GM12873 (cell line): Measurements from ENCODE around the gene ELL.

Experiments
- TF ChIP-seq, protein P1 (sequence below): IDR thresholded peaks from 2 replicates; pipeline ENCODE4 v1.5.1; 2012; ENCODE audit warnings: low read depth, mild to moderate bottlenecking, moderate library complexity, low read length, control low read depth; ENCODE audit not compliant: insufficient read depth; ENCODE audit errors: missing control alignments

ELL gene

DNA sequence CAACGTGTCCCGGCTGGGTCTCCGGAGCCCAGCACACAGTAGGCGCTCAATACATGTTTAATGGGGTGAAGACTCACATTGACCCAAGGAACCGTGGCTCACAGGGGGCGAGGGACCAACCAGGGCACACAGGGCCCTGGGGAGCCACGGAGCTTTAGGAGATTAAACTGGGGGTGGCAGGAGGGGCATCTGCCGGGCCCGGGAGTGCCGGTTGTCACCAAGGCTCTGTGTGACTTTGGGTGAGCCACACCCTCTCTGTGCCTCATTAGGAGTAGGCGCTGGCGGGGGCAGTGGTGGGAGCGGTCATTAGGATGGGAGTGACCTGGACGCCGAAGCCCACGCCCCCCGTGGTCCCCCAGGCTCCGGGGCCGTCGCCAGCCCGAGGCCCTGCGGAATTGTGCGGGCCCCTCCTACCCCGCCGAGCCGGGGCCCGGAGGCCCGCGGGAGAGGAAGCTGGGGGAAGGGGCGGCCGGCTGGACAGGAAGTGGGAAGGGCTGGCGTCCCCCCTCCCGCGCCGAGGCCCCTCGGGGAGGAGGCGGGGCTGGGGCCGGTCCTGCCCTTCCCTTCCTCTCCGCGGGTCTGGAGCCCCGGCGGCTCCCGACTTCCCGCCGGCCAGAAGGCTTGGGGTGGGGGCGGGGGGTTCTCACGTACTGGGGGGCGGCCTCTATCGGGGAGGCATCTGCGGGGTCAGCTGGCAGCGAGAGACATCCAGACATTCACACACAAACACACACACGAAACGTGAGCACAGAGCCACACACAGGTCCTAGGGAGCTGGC is 104.4 kb downstream of the ELL start:
- TF ChIP-seq, protein P1, sequence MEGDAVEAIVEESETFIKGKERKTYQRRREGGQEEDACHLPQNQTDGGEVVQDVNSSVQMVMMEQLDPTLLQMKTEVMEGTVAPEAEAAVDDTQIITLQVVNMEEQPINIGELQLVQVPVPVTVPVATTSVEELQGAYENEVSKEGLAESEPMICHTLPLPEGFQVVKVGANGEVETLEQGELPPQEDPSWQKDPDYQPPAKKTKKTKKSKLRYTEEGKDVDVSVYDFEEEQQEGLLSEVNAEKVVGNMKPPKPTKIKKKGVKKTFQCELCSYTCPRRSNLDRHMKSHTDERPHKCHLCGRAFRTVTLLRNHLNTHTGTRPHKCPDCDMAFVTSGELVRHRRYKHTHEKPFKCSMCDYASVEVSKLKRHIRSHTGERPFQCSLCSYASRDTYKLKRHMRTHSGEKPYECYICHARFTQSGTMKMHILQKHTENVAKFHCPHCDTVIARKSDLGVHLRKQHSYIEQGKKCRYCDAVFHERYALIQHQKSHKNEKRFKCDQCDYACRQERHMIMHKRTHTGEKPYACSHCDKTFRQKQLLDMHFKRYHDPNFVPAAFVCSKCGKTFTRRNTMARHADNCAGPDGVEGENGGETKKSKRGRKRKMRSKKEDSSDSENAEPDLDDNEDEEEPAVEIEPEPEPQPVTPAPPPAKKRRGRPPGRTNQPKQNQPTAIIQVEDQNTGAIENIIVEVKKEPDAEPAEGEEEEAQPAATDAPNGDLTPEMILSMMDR: no peak

DNA sequence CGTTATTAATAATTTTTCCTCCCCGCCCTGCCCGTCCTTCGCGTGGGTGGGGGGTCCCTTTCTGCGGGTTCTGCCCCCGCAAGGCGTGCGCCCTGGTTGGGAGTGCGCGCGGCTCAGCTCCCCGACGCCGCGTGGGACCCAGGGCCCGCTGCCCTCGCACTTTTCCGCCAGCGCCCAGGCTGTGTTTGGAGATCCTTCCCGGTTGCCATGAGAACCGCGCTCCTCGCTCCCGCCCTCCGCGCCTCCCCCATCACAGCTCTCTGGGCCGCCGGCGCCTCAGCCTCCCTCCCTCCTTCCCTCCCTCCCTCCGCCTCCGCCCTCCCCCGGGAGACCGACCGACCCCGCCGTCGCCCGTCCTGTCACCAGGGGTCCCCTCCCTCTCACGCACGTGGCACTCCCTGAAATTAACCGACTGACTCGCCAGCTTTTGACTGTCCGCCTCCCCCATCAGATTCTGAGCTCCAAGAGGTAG is 105.1 kb downstream of the ELL start:
- TF ChIP-seq, protein P1: no peak

DNA sequence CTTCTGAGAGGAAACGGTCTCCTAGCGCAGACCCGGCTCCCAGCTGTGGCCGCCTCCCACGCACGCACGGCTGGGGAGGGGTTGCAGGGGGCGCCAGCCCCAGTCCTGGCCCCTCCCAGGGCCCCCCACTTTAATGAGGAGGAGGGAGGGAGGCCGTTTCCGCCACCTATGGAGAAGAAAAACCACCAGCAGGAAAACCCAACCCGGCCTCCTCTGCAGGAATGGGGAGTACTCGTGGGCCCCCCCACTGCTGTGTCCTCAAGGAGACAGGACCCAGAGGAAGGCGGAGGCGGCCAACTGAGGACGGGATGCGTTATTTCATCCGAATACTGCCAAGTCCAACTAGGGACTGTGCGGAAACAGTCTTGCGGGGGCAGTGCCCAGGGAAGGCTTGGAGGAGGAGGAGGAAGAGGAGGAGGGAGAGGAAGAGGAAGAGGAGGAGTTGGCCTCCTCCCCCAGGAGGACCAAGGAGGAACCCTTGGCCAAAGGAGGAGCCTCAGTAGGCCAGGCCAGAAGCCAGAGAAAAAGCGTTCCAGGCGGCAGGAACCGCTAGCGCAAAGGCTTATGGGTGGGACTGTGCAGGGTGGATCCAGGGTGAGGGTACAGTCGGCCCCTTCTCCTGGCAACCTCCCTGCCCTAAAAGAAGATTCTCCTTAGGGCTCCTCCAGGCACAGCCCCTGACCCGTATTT is 106.5 kb downstream of the ELL start:
- TF ChIP-seq, protein P1: no peak

DNA sequence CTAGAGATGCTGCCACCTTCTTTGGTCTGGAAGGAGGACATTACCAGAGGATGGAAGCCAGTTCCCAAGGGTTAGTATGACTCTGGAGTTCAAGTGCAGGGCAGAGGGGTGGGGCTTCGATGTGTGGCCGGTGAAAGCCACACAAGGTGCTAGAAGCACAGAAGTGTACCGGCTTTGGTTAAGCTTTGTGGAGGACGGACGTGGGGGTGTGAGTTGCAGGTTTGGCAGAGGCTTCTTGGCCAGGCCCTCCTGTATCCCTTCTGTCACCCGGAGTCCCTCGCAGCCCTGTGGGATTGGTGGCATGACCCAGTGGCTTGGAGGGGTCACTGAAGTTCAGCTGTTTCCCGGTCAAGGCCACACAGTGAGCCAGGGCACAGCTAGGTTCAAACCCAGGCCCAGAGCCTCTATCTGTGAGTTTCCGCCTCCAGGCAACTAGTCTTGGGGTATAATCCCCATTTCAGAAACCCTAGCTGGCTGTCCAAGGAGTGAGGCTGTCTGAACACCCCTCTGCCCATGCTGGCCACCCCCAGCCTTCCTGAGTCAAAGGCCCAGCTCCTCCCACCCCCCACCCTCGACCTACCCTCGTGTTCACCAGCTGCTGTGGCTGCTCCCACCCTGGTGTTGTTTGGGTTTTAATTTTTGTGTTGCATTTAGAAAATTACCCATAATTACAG is 107.2 kb downstream of the ELL start:
- TF ChIP-seq, protein P1: no peak

DNA sequence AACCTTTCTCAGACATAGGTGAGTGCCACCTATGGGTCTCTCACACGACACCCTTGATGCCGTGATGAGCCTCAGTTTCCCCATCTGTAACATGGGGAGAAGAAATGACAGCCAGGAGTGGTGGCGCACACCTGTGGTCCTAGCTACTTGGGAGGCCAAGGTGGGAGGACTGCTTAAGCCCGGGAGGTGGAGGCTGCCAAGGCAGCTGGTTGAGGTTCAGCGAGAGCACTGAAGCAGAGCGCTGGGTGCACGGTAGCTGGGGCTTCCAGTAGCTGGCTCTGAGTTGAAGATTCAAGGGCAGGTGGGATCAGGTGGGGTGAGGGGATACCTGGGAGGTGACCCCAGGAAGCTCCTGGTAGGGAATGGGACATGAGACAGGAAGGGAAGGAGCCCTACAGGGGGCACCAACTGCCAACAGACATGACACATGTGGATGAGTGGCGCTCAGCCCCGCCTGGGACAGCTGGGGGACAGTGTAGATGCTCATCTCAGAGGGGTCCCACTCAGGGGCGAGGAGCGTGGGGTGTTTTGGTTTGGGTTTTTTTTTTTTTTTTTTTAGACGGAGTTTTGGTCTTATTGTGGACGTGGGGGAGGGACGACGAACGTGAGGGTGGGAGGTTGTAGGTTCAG is 109.1 kb downstream of the ELL start:
- TF ChIP-seq, protein P1: no peak

DNA sequence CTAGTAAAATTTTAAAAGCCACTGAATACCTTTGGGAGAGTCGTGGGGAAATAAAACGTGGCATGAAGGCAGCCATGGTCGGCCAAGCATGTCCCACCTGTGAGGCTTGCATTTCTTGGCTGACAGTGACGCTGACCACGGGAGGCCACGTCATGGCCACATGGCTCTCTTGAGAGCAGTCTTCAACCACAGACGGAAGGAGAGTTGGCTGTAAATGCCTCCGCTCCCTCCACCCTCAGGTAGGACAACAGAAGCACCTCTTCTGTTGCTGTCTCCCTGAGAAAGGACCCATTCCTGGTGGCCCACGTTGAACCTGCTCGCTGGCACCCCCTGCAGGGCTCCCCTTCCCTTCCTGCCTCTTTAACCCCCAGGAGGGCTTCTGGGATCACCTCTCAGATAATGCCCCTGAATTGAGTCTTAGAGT is 113.8 kb downstream of the ELL start:
- TF ChIP-seq, protein P1: peak; percentile 73
